HepG2 (cell line): ENCODE data around the gene GRK5.

Experiments used
- CTCF ChIP-seq: sonication (generic); formaldehyde crosslinking; IDR thresholded peaks from 2 replicates; pipeline ENCODE4 v1.5.0; 2020; ENCODE audit warnings: mild to moderate bottlenecking, missing genetic modification reagents, moderate library complexity
- NBN ChIP-seq: fragments of 450-650 bp; conservative IDR thresholded peaks from 2 replicates; pipeline ENCODE4 v1.6.1; 2017

- TF ChIP-seq NBN: no peak
- no peak for TF ChIP-seq CTCF (CRISPR knock-in tag)
Observed at GRCh38 chr10:119497243-119497642, 289.9 kb downstream of the GRK5 start.
